C4-2B (cell line): ENCODE measurements around the gene ATP8B4.

Source experiments
- CTCF ChIP-seq: fragments of 450-650 bp; conservative IDR thresholded peaks from 2 replicates; pipeline ENCODE4 v1.5.1; 2017; ENCODE audit warnings: mild to moderate bottlenecking
- ZFX ChIP-seq: fragments of 450-650 bp; IDR thresholded peaks from 2 replicates; pipeline ENCODE4 v1.6.1; 2017

- TF ChIP-seq CTCF (no peak), ZFX (no peak)
Observed at GRCh38 chr15:50140098-50140497, 21.1 kb upstream of the ATP8B4 start.
